ENCODE results near the gene VAPB.

DNA sequence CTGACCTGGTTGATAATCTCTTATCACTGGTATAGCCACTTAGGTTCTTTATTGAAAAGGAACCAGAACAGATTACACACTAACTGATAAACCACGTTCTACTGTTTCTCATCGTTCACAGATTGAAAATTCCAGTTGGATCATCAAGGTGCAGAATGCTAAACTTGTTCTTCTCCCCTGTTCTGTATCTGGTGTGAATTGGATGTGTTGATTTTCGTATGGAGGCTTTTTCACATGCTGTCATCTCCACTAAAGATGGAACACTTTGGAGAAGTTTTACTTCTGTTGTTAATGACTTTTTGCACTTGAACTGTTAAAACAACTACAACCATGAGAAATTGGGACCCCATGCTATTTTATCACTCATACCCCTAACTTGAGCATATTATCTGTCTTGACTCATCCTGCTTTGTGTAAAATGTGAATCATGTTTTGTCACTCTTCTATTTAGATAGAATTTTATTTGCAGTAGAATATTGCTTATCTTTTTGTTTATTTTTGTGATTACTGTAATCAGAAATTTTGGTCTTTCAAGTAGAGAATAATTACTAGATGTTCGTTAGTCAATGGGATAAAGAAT is 17.5 kb downstream of the VAPB start:
- TF ChIP-seq SUZ12 (IDR thresholded peaks at IDR 0.05) (no peak), FOXM1 (IDR thresholded peaks at IDR 0.05; ENCODE audit: borderline replicate concordance) (no peak), HDGF (IDR thresholded peaks at IDR 0.05; ENCODE audit: borderline replicate concordance) (no peak), ARNT (IDR thresholded peaks at IDR 0.05) (no peak)
